DMS153 treated with DMSO at 0.1 percent for 48 hours (cell line): ENCODE measurements around the gene AGO4.
A peak's percentile ranks its signal among the peaks of the same experiment; 100 is the strongest.
"Not testable (repeated sequence)": the region's sequence is repeated elsewhere in the genome, so short reads cannot be mapped to it uniquely, and the experiment has no call there.

Experiments used
- DNase-seq: peaks from one replicate; lab custom pipeline; 2025; ENCODE audit not compliant: unreplicated experiment; lab: John Stamatoyannopoulos, UW

The AGO4 gene

GRCh38 chr1:35863881-35864625, 56.2 kb downstream of the AGO4 start:
- no peak for DNase-seq

GRCh38 chr1:35864813-35865212, 57.0 kb downstream of the AGO4 start:
- DNase-seq = no peak

GRCh38 chr1:35866991-35867390, 59.2 kb downstream of the AGO4 start:
- no peak for DNase-seq

- DNase-seq = not testable (repeated sequence)
These were observed 61.6 kb downstream of the AGO4 start for GRCh38 chr1:35869245-35869950.

- DNase-seq = no peak
These were observed 63.0 kb downstream of the AGO4 start for GRCh38 chr1:35870651-35871309.

GRCh38 chr1:35873243-35873750, 65.5 kb downstream of the AGO4 start:
- DNase-seq = no peak

GRCh38 chr1:35874115-35874514, 66.3 kb downstream of the AGO4 start:
- not testable (repeated sequence) for DNase-seq

- DNase-seq = no peak
These were observed 69.2 kb downstream of the AGO4 start for GRCh38 chr1:35876988-35877387.

GRCh38 chr1:35881850-35882273, 74.0 kb downstream of the AGO4 start:
- DNase-seq = no peak

GRCh38 chr1:35882586-35882944, 74.7 kb downstream of the AGO4 start:
- DNase-seq = no peak

- peak; percentile 99 for DNase-seq
These were observed 75.3 kb downstream of the AGO4 start, which contains the start of gene AGO1 for GRCh38 chr1:35882945-35883634. Gene AGO1 (plus strand): TSS chr1:35883209. CDS start chr1:35883422, 213 bp downstream.

- no peak for DNase-seq
These were observed 75.9 kb downstream of the AGO4 start for GRCh38 chr1:35883635-35884101.

- no peak for DNase-seq
These were observed 77.1 kb downstream of the AGO4 start for GRCh38 chr1:35884934-35885333.

GRCh38 chr1:35885961-35886558, 78.2 kb downstream of the AGO4 start:
- DNase-seq = peak; percentile 35

- no peak for DNase-seq
These were observed 79.0 kb downstream of the AGO4 start for GRCh38 chr1:35886577-35887431.

- no peak for DNase-seq
These were observed 79.7 kb downstream of the AGO4 start for GRCh38 chr1:35887508-35887907.

- no peak for DNase-seq
These were observed 80.4 kb downstream of the AGO4 start for GRCh38 chr1:35888255-35888654.

- not testable (repeated sequence) for DNase-seq
These were observed 81.2 kb downstream of the AGO4 start for GRCh38 chr1:35888981-35889380.

GRCh38 chr1:35893051-35893879, 85.4 kb downstream of the AGO4 start:
- no peak for DNase-seq
